WTC11 (cell line): ENCODE measurements around the gene FMN2. TPM values are rescaled to one million over a fixed set of nuclear protein-coding genes. Genes with fewer than 3 reads are reported as not detected.

Experiments used
- ATAC-seq: fragments of 200-7000 bp; cut with Tn5 transposase; 2 replicates; pipeline ENCODE4 v1.10.0; 2021; ENCODE audit warnings: mild to moderate bottlenecking, moderate library complexity
- CTCF ChIA-PET: fragments of 300-600 bp; sonication (Branson Sonifier 250); formaldehyde crosslinking; loops from one replicate; lab custom pipeline; 2021; ENCODE audit warnings: antibody characterized with exemption; lab: Charles Lee
- POLR2A ChIA-PET: fragments of 350-600 bp; sonication (Branson Sonifier 250); formaldehyde crosslinking; loops from one replicate; lab custom pipeline; 2021; ENCODE audit warnings: antibody characterized with exemption; lab: Charles Lee
- DNase-seq: peaks from one replicate; pipeline ENCODE4 v3.0.0; 2021; ENCODE audit warnings: low spot score
- H3K27ac Mint-ChIP-seq: 2 replicates; pipeline ENCODE4 v1.8.0; 2021; ENCODE audit warnings: mixed read lengths
- H3K27me3 Mint-ChIP-seq: 2 replicates; pipeline ENCODE4 v1.8.0; 2021; ENCODE audit warnings: low read depth, mild to moderate bottlenecking, moderate library complexity, mixed read lengths
- H3K36me3 Mint-ChIP-seq: 2 replicates; pipeline ENCODE4 v1.8.0; 2021; ENCODE audit warnings: mixed read lengths
- H3K4me1 Mint-ChIP-seq: 2 replicates; pipeline ENCODE4 v1.8.0; 2022; ENCODE audit warnings: mixed read lengths
- H3K4me3 Mint-ChIP-seq: 2 replicates; pipeline ENCODE4 v1.8.0; 2021; ENCODE audit warnings: mild to moderate bottlenecking, moderate library complexity, mixed read lengths
- H3K9me3 Mint-ChIP-seq: 2 replicates; pipeline ENCODE4 v1.8.0; 2021; ENCODE audit warnings: mixed read lengths
- ATF2 ChIP-seq: sonication (generic); formaldehyde crosslinking; IDR thresholded peaks from 2 replicates; pipeline ENCODE4 v1.8.1; 2022; ENCODE audit warnings: low read depth, missing genetic modification reagents, borderline replicate concordance
- E2F1 ChIP-seq: sonication (generic); formaldehyde crosslinking; IDR thresholded peaks from 2 replicates; pipeline ENCODE4 v1.8.0; 2022; ENCODE audit warnings: mild to moderate bottlenecking, missing genetic modification reagents
- E2F4 ChIP-seq: sonication (generic); formaldehyde crosslinking; IDR thresholded peaks from 2 replicates; pipeline ENCODE4 v1.8.1; 2022; ENCODE audit warnings: low read depth, mild to moderate bottlenecking, moderate library complexity, missing genetic modification reagents, borderline replicate concordance
- ELF4 ChIP-seq: sonication (generic); formaldehyde crosslinking; IDR thresholded peaks from 2 replicates; pipeline ENCODE4 v1.8.1; 2022; ENCODE audit warnings: low read depth, mild to moderate bottlenecking, moderate library complexity, missing genetic modification reagents
- FOXP4 ChIP-seq: sonication (generic); formaldehyde crosslinking; IDR thresholded peaks from 2 replicates; pipeline ENCODE4 v1.8.0; 2022; ENCODE audit warnings: mild to moderate bottlenecking, missing genetic modification reagents
- MLX ChIP-seq: sonication (generic); formaldehyde crosslinking; IDR thresholded peaks from 2 replicates; pipeline ENCODE4 v1.8.1; 2023; ENCODE audit warnings: mild to moderate bottlenecking, missing genetic modification reagents, moderate library complexity
- NFATC4 ChIP-seq: fragments of 250-450 bp; sonication (Bioruptor Pico); IDR thresholded peaks from 2 replicates; pipeline ENCODE4 v1.9.0; 2021; ENCODE audit warnings: mild to moderate bottlenecking
- NFYB ChIP-seq: sonication (generic); formaldehyde crosslinking; conservative IDR thresholded peaks from 2 replicates; pipeline ENCODE4 v1.8.0; 2022; ENCODE audit warnings: low read depth, missing genetic modification reagents
- RELA ChIP-seq: sonication (generic); formaldehyde crosslinking; IDR thresholded peaks from 2 replicates; pipeline ENCODE4 v1.8.1; 2022; ENCODE audit warnings: missing genetic modification reagents, mild to moderate bottlenecking, borderline replicate concordance
- SOX15 ChIP-seq: fragments of 250-450 bp; sonication (Bioruptor Pico); IDR thresholded peaks from 2 replicates; pipeline ENCODE4 v1.9.0; 2021; ENCODE audit warnings: mild to moderate bottlenecking
- SP1 ChIP-seq: sonication (generic); formaldehyde crosslinking; conservative IDR thresholded peaks from 2 replicates; pipeline ENCODE4 v1.8.1; 2022; ENCODE audit warnings: missing genetic modification reagents
- ZBTB21 ChIP-seq: sonication (generic); formaldehyde crosslinking; IDR thresholded peaks from 2 replicates; pipeline ENCODE4 v1.8.1; 2023; ENCODE audit warnings: mild to moderate bottlenecking, missing genetic modification reagents, borderline replicate concordance
- ZNF263 ChIP-seq: sonication (generic); formaldehyde crosslinking; IDR thresholded peaks from 2 replicates; pipeline ENCODE4 v1.8.1; 2022; ENCODE audit warnings: low read depth, mild to moderate bottlenecking, moderate library complexity, missing genetic modification reagents
- ZNF396 ChIP-seq: fragments of 250-450 bp; sonication (Bioruptor Pico); IDR thresholded peaks from 2 replicates; pipeline ENCODE4 v1.8.0; 2021; ENCODE audit warnings: mild to moderate bottlenecking, moderate library complexity, borderline replicate concordance
- total RNA-seq: library from RNA; stranded (reverse); gene quantifications from 3 replicates; pipeline ENCODE4 v1.2.3, GENCODE V29; 2021

The FMN2 gene
- total RNA-seq, 1 experiment from 2014 or later, result 1.8 TPM

- TF ChIP-seq ELF4 (CRISPR knock-in tag), result no peak
Observed at GRCh38 chr1:240385985-240386978, 294.6 kb downstream of the FMN2 start (continued).

- Mint-ChIP-seq H3K9me3 (peaks cover 14% of the 10 kb centered on the region), H3K27me3 (no peaks in the 10 kb centered on the region), H3K4me1 (peaks cover 5% of the 10 kb centered on the region), H3K4me3 (no peak overlapping the region), H3K27ac (no peak overlapping the region), H3K36me3 (peaks cover 4% of the 10 kb centered on the region)
- POLR2A ChIA-PET, result no interaction called here
- no peak for DNase-seq
- TF ChIP-seq MLX (CRISPR knock-in tag), result no peak
- CTCF ChIA-PET, result no interaction called here
- ATAC-seq, result no peak
Observed at GRCh38 chr1:240387051-240387450, 295.4 kb downstream of the FMN2 start.

GRCh38 chr1:240391660-240392260 lies 300.1 kb downstream of the FMN2 start:
- no peaks in the 10 kb centered on the region for H3K4me1 Mint-ChIP-seq
- H3K27ac Mint-ChIP-seq, result no peak overlapping the region
- ATAC-seq, result no peak
- no peak overlapping the region for H3K4me3 Mint-ChIP-seq
- H3K9me3 Mint-ChIP-seq, result no peaks in the 10 kb centered on the region
- H3K36me3 Mint-ChIP-seq, result no peaks in the 10 kb centered on the region
- CTCF ChIA-PET, result no interaction called here
- DNase-seq, result no peak
- H3K27me3 Mint-ChIP-seq, result no peaks in the 10 kb centered on the region
- TF ChIP-seq FOXP4 (CRISPR knock-in tag) (no peak), ZNF396 (no peak), ZBTB21 (CRISPR knock-in tag) (no peak), RELA (CRISPR knock-in tag) (no peak), ZNF263 (no peak), SOX15 (CRISPR knock-in tag) (no peak), ATF2 (CRISPR knock-in tag) (no peak), E2F4 (CRISPR knock-in tag) (no peak), NFATC4 (no peak), NFYB (CRISPR knock-in tag) (no peak), SP1 (CRISPR knock-in tag) (no peak), E2F1 (no peak)
- POLR2A ChIA-PET, result no interaction called here
